ENCODE data around the gene NACC1. TPM values are rescaled to one million over a fixed set of nuclear protein-coding genes. Genes with fewer than 3 reads are reported as not detected.
A peak's percentile ranks its signal among the peaks of the same experiment; 100 is the strongest.

NACC1 gene
- total and polyA plus RNA-seq, 3 experiments from 2014 or later: 3.9 to 111 (median 89.9) TPM

GRCh38 chr19:13154911-13155471 lies 36.9 kb downstream of the NACC1 start:
- Mint-ChIP-seq H3K4me3 (peak overlapping the region; percentile 94 to 100 (median 99)), H3K36me3 (peaks cover 11 to 44% (median 11%) of the 10 kb centered on the region in 3 donors), H3K27ac (peak overlapping the region; percentile 97 to 99 (median 98)), H3K4me1 (peaks cover 38 to 62% (median 50%) of the 10 kb centered on the region in 3 donors), H3K9me3 (peaks cover 0 to 7% (median 3%) of the 10 kb centered on the region in 5 donors), H3K27me3 (peaks cover 0 to 22% of the 10 kb centered on the region in 2 donors)
- peak; percentile 73 to 86 (median 79) for DNase-seq
- H3K4me1 ChIP-seq (ENCODE audit: insufficient read depth, low read length): peaks cover 33% of the 10 kb centered on the region
- peak overlapping the region; percentile 76 for H3K4me3 ChIP-seq (ENCODE audit: low read length)
- no peaks in the 10 kb centered on the region for H3K27me3 ChIP-seq (ENCODE audit: insufficient read depth, low read length, poor library complexity, severe bottlenecking)
- H3K27ac ChIP-seq (ENCODE audit: low read depth, low read length): peak overlapping the region; percentile 99
- POLR2A ChIA-PET: interaction anchor here (0.6 to 5.3 kb wide), 12 partner anchors 12 to 432 kb away, joined by 3 to 129 read pairs (median 6); partner anchors contain the start of genes JUNB and NACC1
- H3K36me3 ChIP-seq (ENCODE audit: insufficient read depth, low read length): peaks cover 9% of the 10 kb centered on the region
- H3K9me3 ChIP-seq (ENCODE audit: low read length): no peaks in the 10 kb centered on the region
- CTCF ChIA-PET: interaction anchor here (0.8 to 8.3 kb wide), 14 partner anchors 12 to 190 kb away, joined by 3 to 73 read pairs (median 5); no protein-coding TSS in a partner anchor

GRCh38 chr19:13155472-13156359 lies 37.7 kb downstream of the NACC1 start:
- peak overlapping the region; percentile 76 for H3K4me3 ChIP-seq (ENCODE audit: low read length)
- Mint-ChIP-seq H3K36me3 (peaks cover 11 to 38% (median 11%) of the 10 kb centered on the region in 3 donors), H3K4me1 (peaks cover 36 to 62% (median 50%) of the 10 kb centered on the region in 3 donors), H3K27me3 (peaks cover 0 to 22% of the 10 kb centered on the region in 2 donors), H3K9me3 (peaks cover 0 to 7% (median 3%) of the 10 kb centered on the region in 5 donors), H3K27ac (peak overlapping the region; percentile 97 to 99 (median 98)), H3K4me3 (peak overlapping the region; percentile 94 to 100 (median 99))
- peaks cover 40% of the 10 kb centered on the region for H3K4me1 ChIP-seq (ENCODE audit: insufficient read depth, low read length)
- DNase-seq: peak; percentile 66 to 87 (median 82)
- peak overlapping the region; percentile 99 for H3K27ac ChIP-seq (ENCODE audit: low read depth, low read length)
- ChIA-PET POLR2A (interaction anchor here (0.6 to 5.3 kb wide), 13 partner anchors 12 to 364 kb away, joined by 3 to 129 read pairs (median 5); partner anchors contain the start of genes JUNB and NACC1), CTCF (interaction anchor here (0.8 to 8.3 kb wide), 14 partner anchors 11 to 190 kb away, joined by 3 to 73 read pairs (median 5); no protein-coding TSS in a partner anchor)
- peaks cover 9% of the 10 kb centered on the region for H3K36me3 ChIP-seq (ENCODE audit: insufficient read depth, low read length)
- no peaks in the 10 kb centered on the region for H3K9me3 ChIP-seq (ENCODE audit: low read length)
- no peaks in the 10 kb centered on the region for H3K27me3 ChIP-seq (ENCODE audit: insufficient read depth, low read length, poor library complexity, severe bottlenecking)

GRCh38 chr19:13159713-13160112 lies 41.6 kb downstream of the NACC1 start:
- POLR2A ChIA-PET: no interaction called here
- no peak for DNase-seq
- no peak overlapping the region for H3K27ac ChIP-seq (ENCODE audit: low read depth, low read length)

GRCh38 chr19:13160557-13160956 lies 42.5 kb downstream of the NACC1 start:
- peaks cover 85% of the 10 kb centered on the region for H3K4me1 ChIP-seq (ENCODE audit: insufficient read depth, low read length)
- H3K36me3 Mint-ChIP-seq: peaks cover 0 to 2% (median 2%) of the 10 kb centered on the region in 3 donors
- H3K4me1 Mint-ChIP-seq: peaks cover 57 to 87% (median 81%) of the 10 kb centered on the region in 3 donors
- peak overlapping the region in 5 of 7 donors; percentile 36 to 59 (median 47) for H3K4me3 Mint-ChIP-seq
- H3K9me3 Mint-ChIP-seq: no peaks in the 10 kb centered on the region
- H3K27ac ChIP-seq (ENCODE audit: low read depth, low read length): no peak overlapping the region
- no peaks in the 10 kb centered on the region for H3K27me3 ChIP-seq (ENCODE audit: insufficient read depth, low read length, poor library complexity, severe bottlenecking)
- DNase-seq: no peak
- peak overlapping the region; percentile 55 to 98 (median 78) for H3K27ac Mint-ChIP-seq
- H3K4me3 ChIP-seq (ENCODE audit: low read length): no peak overlapping the region
- CTCF ChIA-PET: interaction anchor here (8.3 kb wide), 1 partner anchor 35 kb away, joined by 55 read pairs; no protein-coding TSS in a partner anchor
- H3K9me3 ChIP-seq (ENCODE audit: low read length): no peaks in the 10 kb centered on the region
- POLR2A ChIA-PET: interaction anchor here (0.5 to 5.3 kb wide), 3 partner anchors 8 to 46 kb away, joined by 3 to 39 read pairs (median 5); no protein-coding TSS in a partner anchor
- H3K27me3 Mint-ChIP-seq: peaks cover 0 to 5% of the 10 kb centered on the region in 2 donors
- H3K36me3 ChIP-seq (ENCODE audit: insufficient read depth, low read length): no peaks in the 10 kb centered on the region

More at GRCh38 chr19:13159713-13160112, 41.6 kb downstream of the NACC1 start:
- Histone ChIP-seq H3K4me1 (ENCODE audit: insufficient read depth, low read length) (peaks cover 76% of the 10 kb centered on the region), H3K27me3 (ENCODE audit: insufficient read depth, low read length, poor library complexity, severe bottlenecking) (no peaks in the 10 kb centered on the region), H3K9me3 (ENCODE audit: low read length) (no peaks in the 10 kb centered on the region), H3K4me3 (ENCODE audit: low read length) (no peak overlapping the region), H3K36me3 (ENCODE audit: insufficient read depth, low read length) (no peaks in the 10 kb centered on the region)
- CTCF ChIA-PET: interaction anchor here (8.3 kb wide), 1 partner anchor 35 kb away, joined by 55 read pairs; no protein-coding TSS in a partner anchor
- peak overlapping the region in 7 of 8 donors; percentile 3 to 98 (median 76) for H3K27ac Mint-ChIP-seq
- peaks cover 0 to 11% of the 10 kb centered on the region in 2 donors for H3K27me3 Mint-ChIP-seq
- peaks cover 2 to 8% (median 4%) of the 10 kb centered on the region in 3 donors for H3K36me3 Mint-ChIP-seq
- H3K9me3 Mint-ChIP-seq: no peaks in the 10 kb centered on the region
- peak overlapping the region in 5 of 7 donors; percentile 42 to 78 (median 55) for H3K4me3 Mint-ChIP-seq
- peaks cover 57 to 85% (median 77%) of the 10 kb centered on the region in 3 donors for H3K4me1 Mint-ChIP-seq

GRCh38 chr19:13162724-13163608 lies 44.9 kb downstream of the NACC1 start:
- ChIA-PET CTCF (interaction anchor here (1.1 to 8.4 kb wide), 7 partner anchors 7 to 32 kb away, joined by 3 to 73 read pairs (median 11); partner anchors contain the start of genes IER2 and STX10), POLR2A (interaction anchor here (0.5 to 9.0 kb wide), 10 partner anchors 7 to 481 kb away, joined by 3 to 129 read pairs (median 4); partner anchors contain the start of gene NACC1)
- Mint-ChIP-seq H3K9me3 (no peaks in the 10 kb centered on the region), H3K27ac (peak overlapping the region; percentile 94 to 99 (median 97)), H3K4me1 (peaks cover 55 to 87% (median 83%) of the 10 kb centered on the region in 3 donors), H3K36me3 (peaks cover 0 to 2% (median 2%) of the 10 kb centered on the region in 3 donors), H3K27me3 (peaks cover 0 to 6% of the 10 kb centered on the region in 2 donors), H3K4me3 (peak overlapping the region; percentile 85 to 91 (median 89))
- peak; percentile 74 to 87 (median 79) for DNase-seq
- Histone ChIP-seq H3K4me3 (ENCODE audit: low read length) (peak overlapping the region; percentile 82), H3K36me3 (ENCODE audit: insufficient read depth, low read length) (no peaks in the 10 kb centered on the region), H3K27me3 (ENCODE audit: insufficient read depth, low read length, poor library complexity, severe bottlenecking) (no peaks in the 10 kb centered on the region), H3K27ac (ENCODE audit: low read depth, low read length) (peak overlapping the region; percentile 92), H3K4me1 (ENCODE audit: insufficient read depth, low read length) (peaks cover 85% of the 10 kb centered on the region), H3K9me3 (ENCODE audit: low read length) (no peaks in the 10 kb centered on the region)

GRCh38 chr19:13163609-13164342 lies 45.7 kb downstream of the NACC1 start:
- Mint-ChIP-seq H3K36me3 (peaks cover 0 to 2% (median 2%) of the 10 kb centered on the region in 3 donors), H3K27me3 (peaks cover 0 to 6% of the 10 kb centered on the region in 2 donors), H3K4me3 (peak overlapping the region; percentile 82 to 91 (median 87)), H3K9me3 (no peaks in the 10 kb centered on the region), H3K4me1 (peaks cover 50 to 87% (median 81%) of the 10 kb centered on the region in 3 donors), H3K27ac (peak overlapping the region; percentile 94 to 99 (median 98))
- H3K4me1 ChIP-seq (ENCODE audit: insufficient read depth, low read length): peaks cover 86% of the 10 kb centered on the region
- no peaks in the 10 kb centered on the region for H3K36me3 ChIP-seq (ENCODE audit: insufficient read depth, low read length)
- peak in 2 of 5 donors; percentile 20 to 57 for DNase-seq
- no peaks in the 10 kb centered on the region for H3K27me3 ChIP-seq (ENCODE audit: insufficient read depth, low read length, poor library complexity, severe bottlenecking)
- ChIA-PET CTCF (interaction anchor here (0.8 to 8.4 kb wide), 7 partner anchors 8 to 99 kb away, joined by 3 to 73 read pairs (median 10); partner anchors contain the start of genes IER2 and STX10), POLR2A (interaction anchor here (0.8 to 9.0 kb wide), 10 partner anchors 7 to 64 kb away, joined by 3 to 129 read pairs (median 4); partner anchors contain the start of genes IER2, NACC1 and STX10)
- H3K9me3 ChIP-seq (ENCODE audit: low read length): no peaks in the 10 kb centered on the region
- H3K4me3 ChIP-seq (ENCODE audit: low read length): peak overlapping the region; percentile 42
- H3K27ac ChIP-seq (ENCODE audit: low read depth, low read length): peak overlapping the region; percentile 92
